Liver (tissue), 9 donors: ENCODE results near the gene RPS6KA1. TPM values are rescaled to one million over a fixed set of nuclear protein-coding genes. Genes with fewer than 3 reads are reported as not detected.

ENCODE experiments used
- DNase-seq: peaks from one replicate; pipeline ENCODE4 v3.0.0-alpha.2; 2017; ENCODE audit warnings: low spot score
- H3K27ac ChIP-seq, 2 donors: one replicate each; pipeline ENCODE4 v1.7.0; 2013; ENCODE audit warnings: inconsistent platforms in 2 of 2, low read length in 2 of 2, control low read depth in 1 of 2, low read depth in 1 of 2, mild to moderate bottlenecking in 1 of 2
- H3K27me3 ChIP-seq, 4 donors: one replicate each; pipeline versions ENCODE4 v1.6.1 to v1.7.0; 2013; ENCODE audit warnings: low read length in 3 of 4, inconsistent platforms in 1 of 4, mild to moderate bottlenecking in 1 of 4, moderate library complexity in 1 of 4; ENCODE audit not compliant: control insufficient read depth in 4 of 4, insufficient read depth in 4 of 4
- H3K36me3 ChIP-seq, 4 donors: one replicate each; pipeline versions ENCODE4 v1.6.1 to v1.7.0; 2013; ENCODE audit warnings: low read length in 3 of 4, mild to moderate bottlenecking in 3 of 4, low read depth in 1 of 4, moderate library complexity in 1 of 4; ENCODE audit not compliant: control insufficient read depth in 4 of 4, insufficient read depth in 3 of 4
- H3K4me1 ChIP-seq, 4 donors: one replicate each; pipeline versions ENCODE4 v1.6.1 to v1.7.0; 2013; ENCODE audit warnings: low read length in 3 of 4, mild to moderate bottlenecking in 3 of 4, moderate library complexity in 1 of 4; ENCODE audit not compliant: control insufficient read depth in 4 of 4, insufficient read depth in 4 of 4
- H3K4me3 ChIP-seq, 3 donors: one replicate each; pipeline versions ENCODE4 v1.6.1 to v1.7.0; 2013; ENCODE audit warnings: low read length in 3 of 3, control low read depth in 1 of 3, low read depth in 1 of 3, mild to moderate bottlenecking in 1 of 3
- H3K9ac ChIP-seq, 2 donors: one replicate each; pipeline ENCODE4 v1.7.0; 2013; ENCODE audit warnings: low read length in 2 of 2, mild to moderate bottlenecking in 2 of 2, moderate library complexity in 2 of 2, control low read depth in 1 of 2, low read depth in 1 of 2
- H3K9me3 ChIP-seq, 4 donors: one replicate each; pipeline versions ENCODE4 v1.6.1 to v1.7.0; 2013; ENCODE audit warnings: low read length in 3 of 4; ENCODE audit not compliant: control insufficient read depth in 4 of 4
- GABPA ChIP-seq, 2 donors: IDR thresholded peaks in 1 of 2; conservative IDR thresholded peaks in 1 of 2; 2 replicates each; pipeline ENCODE4 v1.6.1; 2016; ENCODE audit warnings: antibody characterized with exemption in 2 of 2, mild to moderate bottlenecking in 1 of 2, moderate library complexity in 1 of 2
- HNF4A ChIP-seq, 2 donors: conservative IDR thresholded peaks; 2 replicates each; pipeline ENCODE4 v1.6.1; 2016; ENCODE audit warnings: antibody characterized with exemption in 2 of 2, mild to moderate bottlenecking in 2 of 2
- JUND ChIP-seq, 2 donors: IDR thresholded peaks; 2 replicates each; pipeline ENCODE4 v1.6.1; 2016; ENCODE audit warnings: antibody characterized with exemption in 2 of 2
- NR2F2 ChIP-seq: IDR thresholded peaks from 2 replicates; pipeline ENCODE4 v1.6.1; 2016; ENCODE audit warnings: antibody characterized with exemption
- RAD21 ChIP-seq, 2 donors: IDR thresholded peaks; 2 replicates each; pipeline ENCODE4 v1.6.1; 2016; ENCODE audit warnings: antibody characterized with exemption in 2 of 2, mild to moderate bottlenecking in 2 of 2
- RXRA ChIP-seq, 2 donors: IDR thresholded peaks; 2 replicates each; pipeline ENCODE4 v1.6.1; 2017 to 2018; ENCODE audit warnings: antibody characterized with exemption in 2 of 2, mild to moderate bottlenecking in 1 of 2
- YY1 ChIP-seq: IDR thresholded peaks from 2 replicates; pipeline ENCODE4 v1.6.1; 2016; ENCODE audit warnings: antibody characterized with exemption, mild to moderate bottlenecking
- WGBS: extraction: QIAGEN DNeasy Blood & Tissue Kit; methylation state at CpG from one replicate; pipeline ENCODE4 v1.1.7; 2013; 5-methylcytosine and 5-hydroxymethylcytosine counted together
- polyA plus RNA-seq, 2 donors: library from polyadenylated mRNA; stranded (reverse) in 1 of 2; unstranded in 1 of 2; fragments of 200-250 nt in 1 of 2; fragments of >200 nt in 1 of 2; fragmentation: Nextera tagmentation in 1 of 2; extraction: Ambion mirVana in 1 of 2; gene quantifications; one replicate each; pipeline versions ENCODE4 v1.2.1 to v1.2.3, GENCODE V29; 2013 to 2015
- total RNA-seq, 2 donors: library from RNA; depleted of rRNA; stranded (reverse); fragments of >200 nt; gene quantifications; one replicate each; pipeline ENCODE4 v1.2.3, GENCODE V29; 2014
- TF ChIP-seq, protein P1 (sequence below): IDR thresholded peaks from 2 replicates; pipeline ENCODE4 v1.6.1; 2016; ENCODE audit warnings: antibody characterized with exemption
- TF ChIP-seq, protein P2 (sequence below): IDR thresholded peaks from 2 replicates; pipeline ENCODE4 v1.6.1; 2016; ENCODE audit warnings: antibody characterized with exemption, mild to moderate bottlenecking
- donor health status: healthy.
- donor health status: healthy.
- donor health status: healthy.
- donor health status: healthy.
- donor health status: healthy.

The RPS6KA1 gene
- total and polyA plus RNA-seq, 4 donors: 4.0 to 26.8 (median 7.4) TPM

DNA sequence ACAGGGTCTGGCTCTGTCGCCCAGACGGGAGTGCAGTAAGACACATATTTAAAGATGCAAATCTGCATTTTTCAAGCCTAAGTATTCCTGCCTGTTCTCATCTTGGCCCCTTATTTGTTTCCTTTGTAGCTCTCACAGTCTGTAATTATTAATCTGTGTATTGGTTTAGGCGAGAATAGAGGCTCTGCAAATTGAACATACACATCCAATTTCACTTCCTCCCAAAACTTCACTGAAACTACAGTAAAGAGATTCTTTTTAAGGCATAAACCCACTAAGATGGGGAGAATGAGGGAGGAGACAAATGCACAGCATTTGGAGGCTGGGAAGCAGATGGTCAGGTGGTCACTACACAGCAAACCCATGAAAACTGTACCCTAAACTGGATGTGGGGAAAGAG, 36.3 kb upstream of the RPS6KA1 start (continued):
- TF ChIP-seq NR2F2 (no peak), RAD21 (IDR thresholded peaks at IDR 0.05) (no peak), GABPA (IDR thresholded peaks at IDR 0.05 in 1 of 2, conservative IDR thresholded peaks at IDR 0.05 in 1 of 2) (no peak)
- TF ChIP-seq, protein P1, sequence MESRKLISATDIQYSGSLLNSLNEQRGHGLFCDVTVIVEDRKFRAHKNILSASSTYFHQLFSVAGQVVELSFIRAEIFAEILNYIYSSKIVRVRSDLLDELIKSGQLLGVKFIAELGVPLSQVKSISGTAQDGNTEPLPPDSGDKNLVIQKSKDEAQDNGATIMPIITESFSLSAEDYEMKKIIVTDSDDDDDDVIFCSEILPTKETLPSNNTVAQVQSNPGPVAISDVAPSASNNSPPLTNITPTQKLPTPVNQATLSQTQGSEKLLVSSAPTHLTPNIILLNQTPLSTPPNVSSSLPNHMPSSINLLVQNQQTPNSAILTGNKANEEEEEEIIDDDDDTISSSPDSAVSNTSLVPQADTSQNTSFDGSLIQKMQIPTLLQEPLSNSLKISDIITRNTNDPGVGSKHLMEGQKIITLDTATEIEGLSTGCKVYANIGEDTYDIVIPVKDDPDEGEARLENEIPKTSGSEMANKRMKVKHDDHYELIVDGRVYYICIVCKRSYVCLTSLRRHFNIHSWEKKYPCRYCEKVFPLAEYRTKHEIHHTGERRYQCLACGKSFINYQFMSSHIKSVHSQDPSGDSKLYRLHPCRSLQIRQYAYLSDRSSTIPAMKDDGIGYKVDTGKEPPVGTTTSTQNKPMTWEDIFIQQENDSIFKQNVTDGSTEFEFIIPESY: no peak

DNA sequence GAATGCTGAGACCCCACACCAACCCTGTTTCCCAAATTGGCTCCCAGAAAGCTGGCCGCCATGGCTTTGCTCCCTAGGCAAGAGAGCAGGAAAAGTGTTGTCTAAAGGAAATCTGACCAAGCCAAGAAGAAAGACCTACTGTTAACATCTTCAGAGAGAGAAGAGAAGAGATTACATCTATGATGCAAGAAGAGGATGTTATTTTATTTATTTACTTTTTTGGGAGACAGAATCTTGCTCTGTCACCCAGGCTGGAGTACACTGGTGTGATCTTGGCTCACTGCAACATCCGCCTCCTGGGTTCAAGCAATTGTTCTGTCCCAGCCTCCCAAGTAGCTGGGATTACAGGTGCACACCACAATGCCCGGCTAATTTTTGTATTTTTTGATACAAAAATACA, 35.6 kb upstream of the RPS6KA1 start:
- TF ChIP-seq, protein P2, sequence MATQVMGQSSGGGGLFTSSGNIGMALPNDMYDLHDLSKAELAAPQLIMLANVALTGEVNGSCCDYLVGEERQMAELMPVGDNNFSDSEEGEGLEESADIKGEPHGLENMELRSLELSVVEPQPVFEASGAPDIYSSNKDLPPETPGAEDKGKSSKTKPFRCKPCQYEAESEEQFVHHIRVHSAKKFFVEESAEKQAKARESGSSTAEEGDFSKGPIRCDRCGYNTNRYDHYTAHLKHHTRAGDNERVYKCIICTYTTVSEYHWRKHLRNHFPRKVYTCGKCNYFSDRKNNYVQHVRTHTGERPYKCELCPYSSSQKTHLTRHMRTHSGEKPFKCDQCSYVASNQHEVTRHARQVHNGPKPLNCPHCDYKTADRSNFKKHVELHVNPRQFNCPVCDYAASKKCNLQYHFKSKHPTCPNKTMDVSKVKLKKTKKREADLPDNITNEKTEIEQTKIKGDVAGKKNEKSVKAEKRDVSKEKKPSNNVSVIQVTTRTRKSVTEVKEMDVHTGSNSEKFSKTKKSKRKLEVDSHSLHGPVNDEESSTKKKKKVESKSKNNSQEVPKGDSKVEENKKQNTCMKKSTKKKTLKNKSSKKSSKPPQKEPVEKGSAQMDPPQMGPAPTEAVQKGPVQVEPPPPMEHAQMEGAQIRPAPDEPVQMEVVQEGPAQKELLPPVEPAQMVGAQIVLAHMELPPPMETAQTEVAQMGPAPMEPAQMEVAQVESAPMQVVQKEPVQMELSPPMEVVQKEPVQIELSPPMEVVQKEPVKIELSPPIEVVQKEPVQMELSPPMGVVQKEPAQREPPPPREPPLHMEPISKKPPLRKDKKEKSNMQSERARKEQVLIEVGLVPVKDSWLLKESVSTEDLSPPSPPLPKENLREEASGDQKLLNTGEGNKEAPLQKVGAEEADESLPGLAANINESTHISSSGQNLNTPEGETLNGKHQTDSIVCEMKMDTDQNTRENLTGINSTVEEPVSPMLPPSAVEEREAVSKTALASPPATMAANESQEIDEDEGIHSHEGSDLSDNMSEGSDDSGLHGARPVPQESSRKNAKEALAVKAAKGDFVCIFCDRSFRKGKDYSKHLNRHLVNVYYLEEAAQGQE: no peak
- TF ChIP-seq RXRA (IDR thresholded peaks at IDR 0.05): no peak
- no peak for TF ChIP-seq JUND (IDR thresholded peaks at IDR 0.05)
- 94% methylated on average over 3 of the region's 3 CpGs for WGBS

DNA sequence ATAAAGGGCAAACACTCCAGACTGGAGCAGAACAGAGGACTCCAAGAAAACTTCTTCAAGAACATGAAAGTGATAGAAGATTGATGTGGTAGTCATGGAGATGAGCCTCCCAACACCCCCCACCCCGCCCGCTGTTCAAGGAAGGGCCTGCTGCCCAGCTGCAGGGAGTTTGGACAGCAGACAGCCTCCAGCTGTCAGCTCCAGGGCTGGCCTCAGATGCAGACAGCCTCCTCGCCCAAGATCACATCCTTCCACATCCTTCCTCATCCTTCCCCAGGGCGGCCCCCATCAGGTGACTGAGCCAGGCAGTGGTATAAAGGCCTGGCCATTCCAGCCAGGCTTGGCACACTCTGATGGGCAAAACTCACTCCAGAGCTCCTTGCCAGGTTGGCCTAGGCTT, 32.7 kb upstream of the RPS6KA1 start:
- 84% methylated on average over 4 of the region's 4 CpGs for WGBS
- no peak for DNase-seq
- no peaks in the 10 kb centered on the region for H3K9me3 ChIP-seq
- H3K36me3 ChIP-seq: no peaks in the 10 kb centered on the region
- no peak overlapping the region for H3K4me3 ChIP-seq
- peaks cover 2 to 17% (median 8%) of the 10 kb centered on the region in 4 donors for H3K4me1 ChIP-seq
- H3K27ac ChIP-seq: no peak overlapping the region
- H3K9ac ChIP-seq: no peak overlapping the region
- TF ChIP-seq YY1 (no peak), HNF4A (conservative IDR thresholded peaks at IDR 0.05) (no peak), GABPA (IDR thresholded peaks at IDR 0.05 in 1 of 2, conservative IDR thresholded peaks at IDR 0.05 in 1 of 2) (no peak), JUND (IDR thresholded peaks at IDR 0.05) (no peak)
- TF ChIP-seq, protein P2: no peak
- H3K27me3 ChIP-seq: no peaks in the 10 kb centered on the region

More for the DNA sequence above, 35.6 kb upstream of the RPS6KA1 start:
- H3K9me3 ChIP-seq: no peaks in the 10 kb centered on the region
- H3K4me3 ChIP-seq: no peak overlapping the region
- no peak overlapping the region for H3K9ac ChIP-seq
- H3K36me3 ChIP-seq: no peaks in the 10 kb centered on the region
- H3K27ac ChIP-seq: no peak overlapping the region
- H3K4me1 ChIP-seq: no peaks in the 10 kb centered on the region
- DNase-seq: no peak
- H3K27me3 ChIP-seq: no peaks in the 10 kb centered on the region
